HG02884 (cell line): Measurements from ENCODE around the gene PBX1.
"Not testable (repeated sequence)": the region's sequence is repeated elsewhere in the genome, so short reads cannot be mapped to it uniquely, and the experiment has no call there.

Experiments
- ATAC-seq: cut with Tn5 transposase; IDR thresholded peaks from one replicate; pipeline ENCODE4 v1.9.1; 2021; ENCODE audit warnings: mild to moderate bottlenecking, moderate library complexity; ENCODE audit not compliant: unreplicated experiment

The PBX1 gene

DNA sequence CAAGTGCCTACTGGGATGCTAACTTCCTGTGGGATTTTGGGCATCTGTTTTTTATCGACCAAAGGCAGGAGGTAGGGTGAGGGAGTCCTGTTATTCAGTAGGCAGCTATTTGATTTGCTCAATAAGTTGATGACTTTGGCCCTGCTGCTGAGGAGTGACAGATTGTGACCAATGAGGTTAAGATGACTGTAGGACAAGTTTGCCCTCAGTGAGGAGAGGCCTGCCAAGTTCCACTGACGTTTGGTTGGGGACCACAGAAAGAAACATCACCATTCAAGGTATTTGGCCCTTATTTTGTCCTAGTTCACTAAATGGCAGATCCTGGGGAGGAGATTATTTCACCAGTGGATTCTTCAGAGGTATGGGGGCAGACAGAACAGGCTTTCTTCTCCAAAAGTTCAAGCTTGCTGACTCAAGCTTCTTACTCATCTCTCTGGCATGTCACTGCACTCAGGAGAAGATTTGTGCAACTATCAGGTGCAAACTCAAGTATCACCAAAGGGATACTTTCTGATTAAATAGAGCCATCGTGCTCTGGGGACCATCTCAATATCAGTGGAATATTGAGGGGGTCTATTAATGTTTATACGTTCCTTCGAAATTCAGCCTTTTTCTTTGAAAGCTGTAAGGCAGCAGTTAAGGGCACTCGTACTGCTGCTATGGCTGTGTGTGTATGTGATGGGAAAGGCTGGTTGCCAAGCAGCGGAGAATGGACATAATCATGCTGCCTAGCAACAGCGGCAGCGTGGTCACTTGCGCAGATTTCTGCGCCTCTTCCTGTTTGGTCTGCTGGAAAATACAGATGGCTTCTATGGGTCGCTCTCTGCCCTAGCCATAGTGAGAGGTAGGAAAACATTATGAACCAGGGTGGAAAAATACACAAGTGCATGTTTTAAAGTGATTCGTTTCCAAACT is 78.7 kb downstream of the PBX1 start:
- no peak for ATAC-seq

DNA sequence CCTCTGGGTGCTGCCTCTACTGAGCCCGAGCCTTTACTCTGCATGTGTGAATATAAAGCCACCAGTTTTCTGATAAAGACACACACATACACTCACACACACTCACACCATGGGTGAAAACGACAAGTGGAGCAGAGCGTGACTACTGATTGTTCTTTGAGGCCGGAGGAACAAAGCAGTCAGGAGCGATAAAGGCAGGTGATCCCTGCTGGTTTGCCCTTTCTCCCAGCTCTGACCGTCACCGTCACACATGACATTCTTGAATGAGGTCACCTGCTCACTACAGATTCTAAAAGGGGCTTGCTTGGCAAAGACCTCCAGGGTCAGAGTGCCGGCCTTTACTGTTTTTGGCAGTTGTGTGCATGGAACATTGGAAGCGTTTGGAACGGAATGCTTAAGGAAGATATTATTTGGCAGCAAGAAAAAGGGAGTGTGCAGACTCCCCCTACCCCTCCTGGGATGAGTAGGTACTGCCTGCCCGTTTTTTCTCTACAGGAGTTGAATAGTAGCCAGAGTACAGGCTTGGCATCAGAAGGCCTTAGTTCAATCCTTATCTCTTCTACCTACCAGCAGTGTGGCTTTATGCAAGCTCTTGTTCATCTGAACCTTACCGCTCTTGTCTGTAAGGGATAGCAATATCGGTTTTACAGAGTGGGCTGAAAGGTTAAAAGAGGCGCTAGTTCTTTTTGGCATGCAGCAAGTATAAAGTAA is 79.7 kb downstream of the PBX1 start:
- no peak for ATAC-seq

DNA sequence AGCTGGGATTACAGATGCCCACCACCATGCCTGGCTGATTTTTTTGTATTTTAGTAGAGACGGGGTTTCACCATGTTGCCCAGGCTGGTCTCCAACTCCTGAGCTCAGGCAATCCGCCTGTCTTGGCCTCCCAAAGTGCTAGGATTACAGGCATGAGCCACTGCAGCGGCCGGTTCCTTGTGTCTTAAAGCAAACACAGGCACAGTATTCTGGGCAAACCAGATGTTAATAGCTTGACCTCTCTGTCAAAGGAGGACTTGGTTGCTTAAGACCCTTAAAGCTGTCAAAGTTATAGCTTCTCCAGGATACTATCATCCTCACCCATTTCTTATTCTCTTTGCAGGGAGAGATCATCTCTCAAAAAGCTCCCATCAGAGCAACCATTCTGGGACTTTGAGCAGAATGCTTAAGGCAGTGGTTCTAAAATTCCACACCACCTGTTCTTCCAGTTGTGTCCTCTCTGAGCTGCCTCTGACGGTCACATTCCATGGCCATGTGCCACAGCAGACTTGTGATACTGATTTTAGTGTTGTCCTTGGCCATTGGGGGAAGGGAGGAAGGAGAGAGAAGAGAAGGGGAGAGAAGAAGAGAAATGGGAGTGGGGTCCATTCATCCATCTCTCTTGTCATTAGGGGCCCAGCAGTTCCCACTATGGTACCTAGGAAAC is 81.8 kb downstream of the PBX1 start:
- ATAC-seq = no peak

DNA sequence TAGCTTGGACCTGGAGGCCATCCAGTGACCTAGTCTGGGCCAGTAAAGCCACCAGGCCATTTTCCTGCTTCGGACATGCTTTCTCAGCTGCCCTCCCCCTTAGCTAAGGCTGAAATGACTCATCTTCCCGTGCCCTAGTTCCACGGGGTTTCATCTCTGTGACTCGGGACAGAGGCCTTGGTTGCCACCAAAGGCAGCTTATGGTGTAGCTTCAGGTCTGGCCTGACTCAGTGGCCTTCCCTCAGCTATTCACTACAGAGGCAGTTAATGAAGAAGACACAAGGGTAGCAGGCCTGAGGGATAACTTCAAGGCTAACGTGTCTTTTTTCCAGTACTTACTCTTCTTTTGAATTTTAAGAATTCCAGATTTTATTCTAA is 82.4 kb downstream of the PBX1 start:
- no peak for ATAC-seq

DNA sequence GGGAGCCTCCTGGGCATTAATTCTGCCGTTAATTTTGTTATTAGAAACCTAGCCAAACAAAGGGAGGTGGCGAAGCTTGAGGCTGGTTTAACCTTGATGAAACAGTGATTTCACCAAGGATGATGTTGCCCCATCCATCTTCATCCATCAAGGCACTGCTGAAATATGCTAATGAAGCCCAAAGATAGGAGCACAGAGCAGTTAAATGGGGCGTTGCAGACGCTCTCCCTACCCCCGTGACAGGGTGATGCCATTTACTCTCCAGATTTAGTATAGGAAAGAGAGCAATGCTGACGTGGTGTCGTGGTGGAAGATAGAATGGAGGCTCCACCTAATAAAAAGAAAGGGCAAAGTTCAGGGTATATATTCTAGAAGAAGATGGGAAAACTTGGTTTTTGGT is 84.0 kb downstream of the PBX1 start:
- ATAC-seq = no peak

DNA sequence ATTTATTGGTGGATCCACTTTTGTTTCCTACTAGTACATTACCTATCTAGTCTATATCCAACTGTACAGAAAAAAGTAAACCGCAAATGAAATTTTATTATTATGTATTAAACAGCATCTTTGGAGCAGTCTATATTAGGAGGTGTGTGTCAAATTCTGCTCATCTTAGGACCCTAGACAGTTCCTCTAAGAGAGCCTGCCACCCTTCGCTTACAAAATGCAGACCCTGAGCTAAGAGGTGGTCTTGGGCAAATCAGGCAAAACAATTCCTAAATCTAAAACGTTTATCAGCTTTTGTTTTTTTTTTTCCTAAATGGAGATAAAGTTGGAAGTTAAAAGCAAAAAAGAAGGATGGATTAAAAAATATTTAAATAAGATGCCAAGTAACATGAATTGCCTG is 85.3 kb downstream of the PBX1 start:
- ATAC-seq = no peak

DNA sequence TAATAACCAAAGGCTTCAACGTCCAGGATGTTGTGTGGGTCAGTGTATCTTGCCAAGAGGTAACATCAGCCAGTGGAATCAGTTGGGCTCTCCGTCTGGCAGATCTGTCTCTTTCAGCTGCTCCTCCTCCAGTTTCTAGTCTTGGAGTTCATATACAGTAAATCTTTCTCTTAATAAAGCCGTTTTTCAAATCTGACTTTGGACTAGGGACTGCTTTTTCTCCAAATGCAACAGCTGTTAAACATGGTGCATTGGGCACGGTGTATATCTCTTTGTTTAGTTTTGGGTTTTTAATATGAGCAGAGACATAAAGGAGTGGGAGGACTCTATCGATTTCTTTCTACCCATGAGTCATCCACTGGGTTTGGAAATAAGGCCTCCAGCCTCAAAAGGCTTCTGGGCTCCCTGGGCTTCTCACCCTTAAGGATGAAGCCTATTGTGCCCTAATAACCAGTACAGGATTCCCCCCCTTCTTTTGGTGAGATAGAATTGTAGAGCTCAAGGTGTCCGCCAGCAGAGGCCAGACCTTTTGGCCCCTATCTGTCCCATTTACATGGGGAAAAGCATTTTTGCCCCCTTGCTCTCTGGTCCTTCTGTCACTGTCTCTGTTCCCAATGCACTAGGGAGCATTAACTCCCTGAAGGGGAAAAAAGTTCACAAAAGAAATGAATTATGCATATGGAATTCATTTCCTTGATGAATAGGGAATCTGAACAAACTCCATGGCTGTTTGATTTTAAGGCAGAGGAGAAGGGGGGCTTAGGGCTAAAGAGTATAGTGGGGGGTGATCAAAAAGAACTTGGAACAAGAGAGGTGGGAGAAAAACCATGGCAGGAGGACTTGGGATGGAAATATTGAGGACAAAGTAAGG is 86.0 kb downstream of the PBX1 start:
- ATAC-seq = no peak

DNA sequence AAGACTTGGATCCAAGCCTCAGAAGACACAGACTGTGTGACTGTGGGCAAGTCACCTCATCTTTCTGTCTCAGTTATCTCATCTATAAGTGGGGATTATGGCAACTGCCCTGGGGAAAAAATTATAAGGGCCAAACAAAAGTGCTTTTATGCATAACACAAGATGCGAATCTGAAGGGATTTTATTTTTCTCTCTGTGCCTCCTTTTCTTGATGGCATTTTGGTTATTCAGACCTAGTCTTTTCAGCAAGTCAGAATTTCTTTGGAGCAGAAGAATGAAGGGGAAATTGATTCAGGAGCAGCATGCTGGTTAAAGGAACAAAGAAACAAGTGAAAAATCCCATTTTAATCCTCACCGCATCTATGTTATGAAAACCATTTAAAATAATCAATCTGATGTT is 86.9 kb downstream of the PBX1 start:
- ATAC-seq = no peak

DNA sequence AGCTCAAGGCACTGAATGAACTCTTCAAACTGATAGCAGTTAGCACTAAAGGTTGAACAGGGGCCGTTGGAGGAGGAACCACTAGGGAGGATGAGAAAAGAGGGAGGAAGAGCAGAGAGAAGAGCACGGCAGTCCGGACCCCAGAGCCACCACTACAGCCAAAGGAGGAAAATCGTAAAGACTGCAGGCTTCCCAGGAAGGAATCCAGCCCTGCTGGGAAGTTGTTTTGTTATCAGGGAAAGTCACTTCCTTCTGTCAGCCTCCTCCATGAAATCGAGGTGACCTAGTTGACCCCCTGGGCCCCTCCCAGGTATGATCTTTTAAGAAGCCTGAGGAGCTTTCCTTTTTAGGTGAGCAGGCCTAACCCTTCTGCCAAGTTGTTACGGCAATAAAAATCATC is 88.2 kb downstream of the PBX1 start:
- no peak for ATAC-seq

DNA sequence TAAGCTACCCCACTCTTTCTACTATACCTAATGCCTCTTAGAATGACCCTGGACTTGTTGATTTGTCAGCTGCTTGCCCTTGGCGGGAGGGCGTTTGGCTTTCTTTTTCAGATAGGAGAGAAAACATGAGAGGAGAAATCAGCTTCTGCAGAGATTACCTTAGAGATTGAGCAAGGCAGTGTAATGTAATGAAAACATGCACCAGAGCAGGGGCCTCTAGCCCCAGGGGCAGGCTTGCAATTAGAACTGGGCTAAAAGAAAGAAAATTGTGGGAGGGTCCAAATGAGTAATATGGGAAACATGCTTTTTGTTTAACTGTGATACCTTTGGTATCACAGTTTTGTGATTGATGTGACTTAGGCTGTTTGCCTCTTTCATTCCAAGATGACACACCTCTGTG is 89.7 kb downstream of the PBX1 start:
- no peak for ATAC-seq

DNA sequence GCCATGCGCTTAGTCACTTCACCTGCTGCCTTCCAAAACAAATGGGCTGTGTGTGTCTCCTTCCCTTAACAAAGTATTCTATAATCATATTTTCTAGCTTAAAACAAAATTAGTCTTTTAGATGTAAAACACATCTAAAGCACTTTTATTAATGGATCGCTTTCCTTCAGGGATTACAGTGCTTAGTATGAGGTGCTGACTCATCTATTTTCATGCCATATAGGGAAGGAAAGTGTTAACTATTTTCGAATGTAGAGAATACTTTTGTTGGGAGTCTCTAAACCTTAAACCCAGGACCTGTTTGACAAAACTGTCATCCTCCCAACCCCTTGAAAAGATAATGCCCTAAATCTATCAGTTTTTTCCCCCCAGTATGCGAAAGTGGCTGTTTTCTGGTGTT is 90.2 kb downstream of the PBX1 start:
- ATAC-seq = no peak

DNA sequence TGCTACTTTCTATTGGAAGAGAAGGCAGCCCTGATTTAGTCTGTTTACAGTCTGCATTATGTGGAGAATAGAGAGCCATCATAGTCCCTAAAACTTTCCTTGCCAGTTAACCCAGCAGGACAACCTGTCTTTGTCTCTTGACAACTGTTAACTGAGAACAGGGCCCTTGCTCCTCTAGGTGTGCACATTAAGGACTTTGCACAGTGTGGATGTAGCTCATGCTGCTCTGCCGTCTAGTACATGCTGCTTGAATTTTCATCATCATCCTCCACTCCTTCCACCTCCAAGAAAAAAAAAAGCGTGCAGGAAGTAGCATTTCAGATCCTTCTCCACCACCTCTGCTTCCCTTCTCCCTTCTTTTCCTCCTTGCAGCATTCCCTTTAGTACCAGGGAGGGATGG is 91.5 kb downstream of the PBX1 start:
- ATAC-seq = no peak

DNA sequence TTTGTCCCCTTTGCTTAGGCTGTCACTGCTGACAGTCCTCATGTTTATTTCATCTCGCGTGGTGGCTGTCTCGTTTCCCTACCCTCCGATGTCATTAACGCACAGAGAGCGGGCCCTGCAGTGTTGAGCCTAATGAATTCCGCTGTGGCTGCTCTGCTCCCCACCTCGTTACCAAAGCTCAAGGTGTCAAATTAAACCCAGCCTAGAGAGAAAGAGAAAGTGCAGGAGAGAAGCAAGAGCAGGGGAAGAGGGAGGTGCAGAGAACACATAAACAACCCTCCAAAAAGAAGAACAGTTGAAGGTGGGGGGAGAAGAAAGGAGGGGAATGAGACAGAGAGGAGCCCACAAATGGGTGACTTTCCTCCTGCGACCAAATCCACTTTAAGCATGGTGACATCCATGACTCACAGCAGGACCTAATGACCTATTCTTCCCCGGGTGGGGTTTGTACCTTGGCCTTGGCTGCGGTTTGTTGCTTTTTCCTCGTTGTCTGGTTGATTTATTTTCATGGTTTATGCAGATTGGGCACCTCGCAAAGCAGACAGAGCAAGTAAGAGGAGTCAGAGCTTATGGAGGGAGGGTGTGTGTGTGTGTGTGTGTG is 92.5 kb downstream of the PBX1 start:
- ATAC-seq = no peak

DNA sequence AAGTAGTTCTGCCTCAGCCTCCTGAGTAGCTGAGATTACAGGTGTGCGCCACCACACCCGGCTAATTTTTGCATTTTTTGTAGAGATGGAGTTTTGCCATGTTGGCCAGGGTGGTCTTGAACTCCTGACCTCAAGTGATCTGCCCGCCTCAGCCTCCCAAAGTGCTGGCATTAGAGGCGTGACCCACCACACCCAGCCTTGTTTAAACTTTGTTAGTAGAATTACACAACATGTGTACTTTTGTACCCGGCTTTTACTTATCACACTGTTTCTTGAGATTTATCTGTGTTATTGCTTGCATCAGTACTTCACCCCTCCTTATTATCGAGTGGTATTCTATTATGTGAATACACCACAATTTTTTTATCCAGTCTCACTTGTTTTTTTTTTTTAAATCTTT is 94.0 kb downstream of the PBX1 start:
- not testable (repeated sequence) for ATAC-seq

DNA sequence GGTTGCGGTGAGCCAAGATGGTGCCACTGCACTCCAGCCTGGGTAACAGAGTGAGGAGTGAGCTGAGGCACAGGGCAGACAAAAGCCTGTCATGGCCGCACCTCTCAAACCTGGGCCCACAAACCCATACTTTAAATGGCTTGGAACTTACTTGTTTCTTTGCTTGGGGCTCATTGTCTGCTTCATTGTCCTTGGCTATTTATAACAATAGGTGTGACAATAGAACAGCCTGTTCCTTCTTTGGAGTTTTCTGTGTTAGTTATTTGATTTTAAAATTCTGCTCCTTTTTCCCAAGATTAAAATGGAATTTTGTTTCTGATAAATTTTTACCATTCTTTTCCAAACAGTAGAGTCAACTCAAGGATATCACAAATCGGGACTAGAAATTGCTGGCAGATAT is 94.7 kb downstream of the PBX1 start:
- ATAC-seq = no peak

DNA sequence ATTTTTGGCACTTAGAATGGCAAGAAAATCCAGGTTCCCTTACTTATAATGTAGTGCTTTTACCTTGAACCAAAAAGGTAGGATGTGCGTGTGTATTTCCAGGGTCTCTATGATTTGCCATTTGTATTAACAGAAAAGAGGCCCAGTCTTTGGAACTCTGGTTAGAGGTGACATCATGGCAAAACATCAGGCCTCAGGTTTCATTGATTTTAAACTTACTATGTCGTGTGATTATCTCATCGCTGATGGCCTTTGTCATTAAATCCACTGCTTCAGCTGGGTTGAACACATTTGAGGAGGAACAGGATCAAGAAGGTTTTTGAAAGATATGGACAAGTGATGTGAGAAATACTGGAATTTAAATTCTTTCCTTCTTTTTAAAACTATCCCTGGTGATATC is 95.2 kb downstream of the PBX1 start:
- ATAC-seq = no peak

DNA sequence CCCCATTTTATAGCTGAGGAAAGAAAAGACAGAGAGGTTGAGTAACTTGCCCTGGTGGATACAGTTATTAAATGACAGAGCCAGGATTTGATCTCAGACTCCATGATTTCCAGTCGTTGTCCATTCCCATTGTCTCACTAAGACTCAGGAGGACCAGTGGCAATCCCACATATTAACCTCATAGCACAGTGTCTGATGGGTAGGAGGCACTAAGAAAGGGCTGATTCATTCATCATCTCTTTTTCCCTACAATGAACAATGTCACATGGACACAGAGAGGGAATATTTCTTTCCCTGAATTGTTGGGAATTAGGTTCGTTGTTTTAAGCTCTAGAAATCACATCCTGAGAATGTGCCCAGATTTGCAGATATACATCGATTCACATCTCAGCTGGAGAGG is 99.9 kb downstream of the PBX1 start:
- ATAC-seq = no peak

DNA sequence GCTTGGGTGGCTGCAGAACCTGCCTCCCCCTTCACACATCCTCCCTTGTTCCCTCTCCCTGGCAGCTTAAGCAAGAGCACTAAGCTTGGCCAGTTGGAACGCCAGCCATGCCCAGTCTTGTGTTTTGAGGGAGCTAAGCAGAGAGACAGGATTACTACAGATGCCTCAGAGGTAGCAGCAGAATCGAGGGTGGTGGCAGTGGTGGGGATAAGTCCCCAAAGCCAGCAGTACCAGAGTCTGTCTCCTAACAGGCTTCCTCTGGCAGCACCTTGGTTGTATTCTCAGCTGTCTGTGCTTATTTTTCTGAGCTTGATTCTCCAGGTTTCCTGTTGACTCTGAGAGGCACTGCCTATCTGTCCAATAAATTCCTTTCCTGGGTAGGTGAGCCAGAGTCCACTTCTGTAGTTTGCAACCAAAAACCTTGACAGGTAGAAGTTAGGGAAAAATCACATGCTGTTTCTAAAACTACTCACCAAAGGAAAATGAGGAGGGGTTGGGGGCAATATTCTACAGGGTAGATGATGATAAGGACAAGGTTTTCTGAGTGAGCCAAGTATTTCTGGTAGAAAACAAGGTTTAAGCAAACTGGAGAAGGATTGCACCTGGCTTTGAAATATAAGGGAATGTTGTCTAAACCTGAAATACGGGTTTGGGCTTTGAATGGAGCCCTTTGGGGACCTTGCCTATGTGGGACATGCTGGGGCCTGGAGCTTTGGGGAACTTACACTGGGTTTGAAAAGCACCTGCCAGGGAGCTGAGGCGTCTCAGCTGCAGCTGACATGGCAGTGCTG is 100.8 kb downstream of the PBX1 start:
- peak; percentile 22 for ATAC-seq

DNA sequence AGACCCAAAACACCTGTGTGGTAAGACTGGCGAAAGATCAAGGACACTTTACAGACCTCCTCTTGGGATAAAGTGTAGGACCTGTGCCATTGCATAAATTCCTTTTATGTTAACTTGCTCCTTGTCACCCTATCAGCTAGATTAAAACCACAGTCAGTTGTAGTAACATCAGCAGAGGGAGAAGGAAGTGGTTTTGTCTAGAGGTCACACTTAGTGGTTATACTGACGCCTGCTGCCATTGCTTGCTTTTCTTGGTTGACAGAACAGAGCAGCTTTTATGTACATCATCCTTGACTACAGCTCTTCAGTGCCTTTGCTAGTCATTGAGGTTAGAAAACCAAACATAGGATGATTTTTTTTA is 101.4 kb downstream of the PBX1 start:
- peak; percentile 81 for ATAC-seq

DNA sequence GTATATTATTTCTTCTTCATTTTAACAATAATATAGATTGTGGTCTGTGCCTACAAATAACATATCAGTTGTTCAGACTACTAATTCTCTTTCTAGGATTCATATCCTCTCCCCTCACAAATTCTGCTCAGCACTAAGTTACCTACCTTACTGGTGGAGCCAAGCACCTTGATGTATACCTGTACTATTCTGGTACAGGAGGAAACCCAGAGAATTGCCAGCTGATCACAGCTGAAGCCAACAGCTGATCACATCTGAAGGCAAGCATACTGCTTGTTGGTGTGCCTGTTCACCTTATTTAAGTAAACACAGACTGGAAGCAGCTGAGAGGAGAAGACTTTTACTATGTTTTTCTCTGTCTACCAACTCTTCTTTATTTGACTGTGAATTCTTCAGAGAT is 101.8 kb downstream of the PBX1 start:
- ATAC-seq = no peak
